HG03378 (cell line): Measurements from ENCODE around the gene PSMD8.
"Not testable (repeated sequence)": the region's sequence is repeated elsewhere in the genome, so short reads cannot be mapped to it uniquely, and the experiment has no call there.

Experiments
- ATAC-seq: cut with Tn5 transposase; IDR thresholded peaks from one replicate; pipeline ENCODE4 v1.9.1; 2021; ENCODE audit warnings: mild to moderate bottlenecking, moderate library complexity; ENCODE audit not compliant: unreplicated experiment

Gene PSMD8

GRCh38 chr19:38361633-38362075 lies 12.7 kb upstream of the PSMD8 start:
- ATAC-seq, result no peak

GRCh38 chr19:38362076-38362945 lies 12.1 kb upstream of the PSMD8 start:
- ATAC-seq, result no peak

DNA sequence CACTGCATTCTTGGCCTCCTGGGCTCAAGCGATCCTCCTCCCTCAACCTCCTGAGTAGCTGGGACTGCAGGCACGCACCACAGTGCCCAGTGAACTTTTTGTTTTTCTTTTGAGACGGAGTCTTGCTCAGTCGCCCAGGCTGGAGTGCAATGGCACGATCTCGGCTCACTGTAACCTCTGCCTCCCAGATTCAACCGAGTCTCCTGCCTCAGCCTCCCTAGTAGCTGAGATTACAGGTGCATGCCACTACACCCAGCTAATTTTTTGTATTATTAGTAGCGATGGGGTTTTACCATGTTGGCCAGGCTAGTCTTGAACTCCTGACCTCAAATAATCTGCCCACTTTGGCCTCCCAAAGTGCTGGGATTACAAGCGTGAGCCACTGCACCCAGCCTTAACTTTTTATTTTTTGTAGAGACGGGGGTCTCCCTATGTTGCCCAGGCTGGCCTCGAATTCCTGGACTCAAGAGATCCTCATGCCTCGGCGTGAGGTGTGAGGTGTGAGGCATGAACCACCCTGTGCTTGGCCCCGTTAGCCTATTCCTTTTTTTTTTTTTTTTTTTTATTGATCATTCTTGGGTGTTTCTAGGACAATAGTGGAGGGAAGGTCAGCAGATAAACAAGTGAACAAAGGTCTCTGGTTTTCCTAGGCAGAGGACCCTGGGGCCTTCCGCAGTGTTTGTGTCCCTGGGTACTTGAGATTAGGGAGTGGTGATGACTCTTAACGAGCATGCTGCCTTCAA lies 11.3 kb upstream of the PSMD8 start:
- not testable (repeated sequence) for ATAC-seq

DNA sequence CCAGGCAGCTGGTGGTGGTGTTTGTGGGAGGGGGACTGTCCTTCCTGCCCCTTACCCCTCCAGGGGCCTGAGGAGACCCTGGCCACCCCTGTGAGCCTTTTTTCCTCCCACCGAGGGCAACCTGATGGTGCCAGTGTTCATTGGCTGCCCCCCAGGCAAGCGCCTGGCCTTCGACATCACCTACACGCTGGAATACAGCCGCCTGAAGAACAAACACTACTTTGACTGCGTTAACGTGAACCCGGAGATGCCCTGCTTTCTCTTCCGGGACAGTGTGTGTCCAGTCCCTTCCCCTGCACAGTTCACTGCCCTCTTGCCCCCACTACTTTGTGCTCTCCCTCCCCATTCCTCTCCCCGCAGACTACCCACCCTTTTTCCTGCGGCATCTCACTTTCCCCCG lies 7.3 kb upstream of the PSMD8 start:
- no peak for ATAC-seq

DNA sequence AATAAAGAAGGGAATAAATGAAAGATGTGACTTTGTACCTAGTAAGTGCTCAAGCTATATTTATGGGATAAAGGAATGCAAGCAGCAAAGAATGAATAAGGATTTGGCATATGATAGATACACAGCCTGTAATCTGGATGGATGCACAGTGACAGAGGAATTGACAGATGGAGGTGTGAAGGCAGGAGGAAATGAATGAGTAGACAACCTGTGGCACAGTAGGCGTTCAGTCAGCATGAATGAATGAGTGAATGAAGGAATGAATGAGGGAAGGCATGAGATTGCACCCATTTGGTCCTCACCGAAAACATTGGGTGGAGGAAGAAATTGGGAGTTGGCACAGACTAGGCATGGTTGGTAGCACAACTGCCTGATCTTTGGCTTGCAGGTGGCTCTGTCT lies 4.8 kb upstream of the PSMD8 start:
- no peak for ATAC-seq

- no peak for ATAC-seq
Measured at GRCh38 chr19:38370299-38370698, 4.1 kb upstream of the PSMD8 start.

DNA sequence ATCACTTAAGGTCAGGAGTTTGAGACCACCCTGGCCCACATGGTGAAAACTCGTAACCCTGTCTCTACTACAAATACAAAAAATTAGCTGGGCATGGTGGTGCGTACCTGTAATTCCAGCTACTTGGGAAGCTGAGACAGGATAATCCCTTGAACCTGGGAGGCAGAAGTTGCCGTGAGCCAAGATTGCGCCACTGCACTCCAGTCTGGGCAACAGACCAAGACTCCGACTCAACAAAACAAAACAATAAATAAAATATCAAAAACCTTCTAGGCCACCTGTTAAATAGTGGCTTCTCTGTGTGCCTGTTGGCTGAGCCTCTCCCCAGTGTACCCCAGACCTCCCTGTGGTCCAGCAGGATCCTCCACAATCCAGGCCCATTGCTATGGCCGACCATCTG lies 3.3 kb upstream of the PSMD8 start:
- no peak for ATAC-seq

- ATAC-seq, result no peak
Measured at GRCh38 chr19:38373907-38374331, 452 bp upstream of the PSMD8 start.

DNA sequence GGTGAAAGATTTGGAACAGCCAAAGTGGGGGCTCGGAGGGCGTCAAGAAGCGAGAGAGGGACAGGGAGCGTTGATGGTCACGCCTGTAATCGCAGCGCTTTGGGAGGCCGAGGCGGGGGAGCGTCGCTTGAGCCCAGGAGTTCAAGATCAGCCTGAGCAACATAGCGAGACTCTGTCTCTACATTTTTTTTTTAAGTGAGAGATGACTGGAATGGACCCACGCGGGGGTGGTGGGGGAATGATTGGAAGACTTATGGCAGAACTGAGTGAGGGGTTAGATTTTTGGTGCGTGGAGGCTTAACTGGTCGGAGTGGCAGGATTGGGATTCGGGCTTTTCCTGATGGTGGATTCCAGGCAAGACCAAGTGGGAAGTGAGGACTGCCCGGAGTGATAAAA lies 725 bp downstream of the PSMD8 start:
- ATAC-seq, result no peak

GRCh38 chr19:38375748-38376147 lies 1.4 kb downstream of the PSMD8 start:
- no peak for ATAC-seq

GRCh38 chr19:38376576-38376975 lies 2.2 kb downstream of the PSMD8 start:
- no peak for ATAC-seq

GRCh38 chr19:38377052-38377451 lies 2.7 kb downstream of the PSMD8 start:
- no peak for ATAC-seq

GRCh38 chr19:38378866-38379265 lies 4.5 kb downstream of the PSMD8 start:
- no peak for ATAC-seq

- ATAC-seq, result no peak
Measured at GRCh38 chr19:38381138-38381537, 6.8 kb downstream of the PSMD8 start.

- no peak for ATAC-seq
Measured at GRCh38 chr19:38383184-38383583, 8.8 kb downstream of the PSMD8 start.

GRCh38 chr19:38383743-38384142 lies 9.4 kb downstream of the PSMD8 start:
- ATAC-seq, result no peak

GRCh38 chr19:38384209-38385027 lies 10.0 kb downstream of the PSMD8 start:
- ATAC-seq, result no peak

- ATAC-seq, result no peak
Measured at GRCh38 chr19:38385057-38385803, 10.9 kb downstream of the PSMD8 start.

GRCh38 chr19:38385804-38386257 lies 11.5 kb downstream of the PSMD8 start:
- ATAC-seq, result no peak

DNA sequence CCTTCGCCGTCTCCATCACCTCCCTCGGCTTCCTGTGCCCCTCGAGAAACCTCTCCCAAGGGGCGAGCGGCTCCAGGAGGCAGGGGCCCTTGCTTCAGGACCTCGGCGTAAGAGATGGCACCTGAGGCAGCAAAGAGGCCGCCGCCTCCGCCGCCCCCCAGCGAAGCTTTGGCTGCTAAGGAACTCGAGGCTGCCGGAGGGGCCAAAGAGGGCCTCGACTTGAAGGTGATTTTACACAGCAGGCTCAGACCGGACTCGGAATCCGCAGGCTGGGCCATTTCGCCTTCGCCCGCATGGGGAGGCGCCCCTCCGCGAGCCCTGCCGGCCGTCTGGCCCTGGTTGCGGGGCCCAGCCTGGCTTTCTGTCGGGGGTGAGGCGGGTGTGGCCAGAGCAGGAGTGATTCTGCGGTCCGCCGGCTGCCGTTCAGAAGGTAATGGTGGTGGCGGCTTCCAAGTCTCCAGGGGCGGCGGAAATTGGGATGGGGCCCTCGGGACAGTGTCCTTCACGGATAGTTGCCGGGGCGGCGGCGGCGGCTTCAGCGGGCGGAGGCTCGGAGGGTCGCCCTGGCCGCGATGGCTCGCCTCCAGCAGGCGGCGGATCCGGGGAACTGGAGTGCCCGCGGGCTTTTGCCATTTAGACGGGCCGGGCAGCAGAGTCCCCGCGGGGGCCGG lies 12.1 kb downstream of the PSMD8 start:
- no peak for ATAC-seq
